HEK293T (cell line): ENCODE measurements around the gene ZNF346.

Experiments used
- ARNT ChIP-seq: fragments of 450-650 bp; IDR thresholded peaks from 2 replicates; pipeline ENCODE4 v1.6.1; 2017; ENCODE audit warnings: mild to moderate bottlenecking
- BHLHE40 ChIP-seq: fragments of 450-650 bp; IDR thresholded peaks from 2 replicates; pipeline ENCODE4 v1.6.1; 2016; ENCODE audit warnings: mild to moderate bottlenecking, moderate library complexity, borderline replicate concordance
- ELF4 ChIP-seq: fragments of 450-650 bp; IDR thresholded peaks from 2 replicates; pipeline ENCODE4 v1.6.1; 2017; ENCODE audit warnings: antibody characterized with exemption
- FOXK2 ChIP-seq: fragments of 450-650 bp; IDR thresholded peaks from 2 replicates; pipeline ENCODE4 v1.6.1; 2016; ENCODE audit warnings: mild to moderate bottlenecking
- FOXM1 ChIP-seq: fragments of 450-650 bp; IDR thresholded peaks from 2 replicates; pipeline ENCODE4 v1.6.1; 2017; ENCODE audit warnings: mild to moderate bottlenecking, borderline replicate concordance
- HDGF ChIP-seq: fragments of 450-650 bp; IDR thresholded peaks from 2 replicates; pipeline ENCODE4 v1.6.1; 2017; ENCODE audit warnings: antibody characterized with exemption, borderline replicate concordance
- NFRKB ChIP-seq: fragments of 450-650 bp; IDR thresholded peaks from 2 replicates; pipeline ENCODE4 v1.6.1; 2016; ENCODE audit warnings: mild to moderate bottlenecking, moderate library complexity
- PKNOX1 ChIP-seq: fragments of 450-650 bp; IDR thresholded peaks from 2 replicates; pipeline ENCODE4 v1.6.1; 2016
- SP1 ChIP-seq: fragments of 450-650 bp; IDR thresholded peaks from 2 replicates; pipeline ENCODE4 v1.6.1; 2017
- SUZ12 ChIP-seq: fragments of 450-650 bp; IDR thresholded peaks from 2 replicates; pipeline ENCODE4 v1.6.1; 2016; ENCODE audit warnings: mild to moderate bottlenecking
- TARDBP ChIP-seq: fragments of 450-650 bp; IDR thresholded peaks from 2 replicates; pipeline ENCODE4 v1.6.1; 2016

- TF ChIP-seq ARNT (no peak), TARDBP (no peak), BHLHE40 (no peak), SP1 (no peak), PKNOX1 (no peak), FOXM1 (no peak), HDGF (no peak), SUZ12 (no peak), ELF4 (no peak), FOXK2 (no peak), NFRKB (no peak)
Measured at GRCh38 chr5:177080265-177080664, 57.8 kb downstream of the ZNF346 start.
